SK-N-SH treated with all-trans-retinoic acid at 6 μM for 48 hours (cell line): ENCODE measurements around the gene STIL.

Source experiments
- ATAC-seq: fragments of 200-7000 bp; cut with Tn5 transposase; 3 replicates; pipeline ENCODE4 v1.9.1; 2020; ENCODE audit warnings: mild to moderate bottlenecking, moderate library complexity
- ARNTL ChIP-seq: fragments of 450-650 bp; formaldehyde crosslinking; IDR thresholded peaks from 2 replicates; pipeline ENCODE4 v1.5.0; 2020; ENCODE audit warnings: low read depth, mild to moderate bottlenecking, moderate library complexity, borderline replicate concordance
- BACH2 ChIP-seq: fragments of 250-450 bp; sonication (Bioruptor Pico); IDR thresholded peaks from 2 replicates; pipeline ENCODE4 v1.9.0; 2021; ENCODE audit warnings: mild to moderate bottlenecking, borderline replicate concordance
- CREB5 ChIP-seq: fragments of 250-450 bp; sonication (Bioruptor Pico); IDR thresholded peaks from 2 replicates; pipeline ENCODE4 v1.5.1; 2020; ENCODE audit warnings: low read depth, mild to moderate bottlenecking, moderate library complexity
- CSDC2 ChIP-seq: fragments of 250-450 bp; sonication (Bioruptor Pico); IDR thresholded peaks from 2 replicates; pipeline ENCODE4 v1.5.0; 2020; ENCODE audit warnings: mild to moderate bottlenecking, moderate library complexity
- CSRNP3 ChIP-seq: fragments of 250-450 bp; sonication (Bioruptor Pico); IDR thresholded peaks from 2 replicates; pipeline ENCODE4 v1.5.1; 2021; ENCODE audit warnings: mild to moderate bottlenecking, moderate library complexity
- ESRRG ChIP-seq: fragments of 250-450 bp; sonication (Bioruptor Pico); IDR thresholded peaks from 2 replicates; pipeline ENCODE4 v1.6.1; 2021; ENCODE audit warnings: mild to moderate bottlenecking
- GLIS3 ChIP-seq: fragments of 250-450 bp; sonication (Bioruptor Pico); IDR thresholded peaks from 2 replicates; pipeline ENCODE4 v1.5.0; 2020; ENCODE audit warnings: mild to moderate bottlenecking, moderate library complexity
- OSR1 ChIP-seq: fragments of 250-450 bp; sonication (Bioruptor Pico); IDR thresholded peaks from 2 replicates; pipeline ENCODE4 v1.8.0; 2022; ENCODE audit warnings: moderate library complexity, mild to moderate bottlenecking, inconsistent platforms
- POU6F1 ChIP-seq: fragments of 250-450 bp; sonication (Bioruptor Pico); IDR thresholded peaks from 2 replicates; pipeline ENCODE4 v1.8.0; 2021; ENCODE audit warnings: low read depth, mild to moderate bottlenecking, moderate library complexity, borderline replicate concordance
- PPARA ChIP-seq: fragments of 250-450 bp; sonication (Bioruptor Pico); IDR thresholded peaks from 2 replicates; pipeline ENCODE4 v1.5.0; 2020; ENCODE audit warnings: mild to moderate bottlenecking, borderline replicate concordance
- RARB ChIP-seq: fragments of 250-450 bp; sonication (Bioruptor Pico); IDR thresholded peaks from 2 replicates; pipeline ENCODE4 v1.8.0; 2021; ENCODE audit warnings: mild to moderate bottlenecking, moderate library complexity
- SNAI2 ChIP-seq: fragments of 250-450 bp; sonication (Bioruptor Pico); IDR thresholded peaks from 2 replicates; pipeline ENCODE4 v1.5.0; 2020; ENCODE audit warnings: mild to moderate bottlenecking, moderate library complexity
- TCF4 ChIP-seq: fragments of 250-450 bp; sonication (Bioruptor Pico); IDR thresholded peaks from 2 replicates; pipeline ENCODE4 v1.8.0; 2021; ENCODE audit warnings: mild to moderate bottlenecking, moderate library complexity, borderline replicate concordance
- TOX ChIP-seq: fragments of 250-450 bp; sonication (Bioruptor Pico); IDR thresholded peaks from 2 replicates; pipeline ENCODE4 v1.8.0; 2021; ENCODE audit warnings: mild to moderate bottlenecking, moderate library complexity, borderline replicate concordance
- TSHZ2 ChIP-seq: fragments of 250-450 bp; sonication (Bioruptor Pico); IDR thresholded peaks from 2 replicates; pipeline ENCODE4 v1.5.0; 2020; ENCODE audit warnings: mild to moderate bottlenecking, moderate library complexity
- ZC3H10 ChIP-seq: fragments of 250-450 bp; sonication (Bioruptor Pico); IDR thresholded peaks from 2 replicates; pipeline ENCODE4 v1.5.1; 2021; ENCODE audit warnings: mild to moderate bottlenecking, moderate library complexity
- ZFP3 ChIP-seq: fragments of 250-450 bp; sonication (Bioruptor Pico); IDR thresholded peaks from 2 replicates; pipeline ENCODE4 v1.5.0; 2020; ENCODE audit warnings: mild to moderate bottlenecking, moderate library complexity
- ZFP30 ChIP-seq: fragments of 450-650 bp; formaldehyde crosslinking; IDR thresholded peaks from 2 replicates; pipeline ENCODE4 v1.5.0; 2022; ENCODE audit warnings: mild to moderate bottlenecking, moderate library complexity
- ZNF565 ChIP-seq: fragments of 450-650 bp; formaldehyde crosslinking; conservative IDR thresholded peaks from 2 replicates; pipeline ENCODE4 v1.5.0; 2020; ENCODE audit warnings: low read depth, mild to moderate bottlenecking, moderate library complexity
- ZNF70 ChIP-seq: fragments of 450-650 bp; formaldehyde crosslinking; IDR thresholded peaks from 2 replicates; pipeline ENCODE4 v1.5.0; 2020; ENCODE audit warnings: mild to moderate bottlenecking, moderate library complexity
- ZNF8 ChIP-seq: fragments of 450-650 bp; formaldehyde crosslinking; IDR thresholded peaks from 2 replicates; pipeline ENCODE4 v1.5.0; 2020; ENCODE audit warnings: mild to moderate bottlenecking, moderate library complexity

The STIL gene

GRCh38 chr1:47257224-47257623, 56.7 kb downstream of the STIL start (continued):
- no peak for TF ChIP-seq TSHZ2 (CRISPR knock-in tag)
- no peak for TF ChIP-seq OSR1
- no peak for TF ChIP-seq PPARA (CRISPR knock-in tag)
- TF ChIP-seq, all 23 proteins: peak for 0

- no peak for ATAC-seq
- TF ChIP-seq CREB5 (no peak), GLIS3 (CRISPR knock-in tag) (no peak), ZFP30 (CRISPR knock-in tag) (no peak), ZNF8 (CRISPR knock-in tag) (no peak), OSR1 (no peak), BACH2 (CRISPR knock-in tag) (no peak), CSDC2 (CRISPR knock-in tag) (no peak), ARNTL (CRISPR knock-in tag) (no peak), RARB (CRISPR knock-in tag) (no peak), ZNF70 (CRISPR knock-in tag) (no peak), TOX (CRISPR knock-in tag) (no peak), ESRRG (CRISPR knock-in tag) (no peak), ZFP3 (CRISPR knock-in tag) (no peak), PPARA (CRISPR knock-in tag) (no peak), ZNF565 (CRISPR knock-in tag) (no peak), ZC3H10 (CRISPR knock-in tag) (no peak), TCF4 (CRISPR knock-in tag) (no peak), POU6F1 (no peak), CSRNP3 (CRISPR knock-in tag) (no peak), TSHZ2 (CRISPR knock-in tag) (no peak)
These were observed 61.2 kb downstream of the STIL start for GRCh38 chr1:47252795-47253194.

- ATAC-seq: no peak
- TF ChIP-seq GLIS3 (CRISPR knock-in tag) (no peak), CREB5 (no peak), RARB (CRISPR knock-in tag) (no peak), ZNF8 (CRISPR knock-in tag) (no peak), ZNF70 (CRISPR knock-in tag) (no peak), PPARA (CRISPR knock-in tag) (no peak), ARNTL (CRISPR knock-in tag) (no peak), POU6F1 (no peak), CSRNP3 (CRISPR knock-in tag) (no peak), ZFP30 (CRISPR knock-in tag) (no peak), OSR1 (no peak), TCF4 (CRISPR knock-in tag) (no peak), CSDC2 (CRISPR knock-in tag) (no peak), SNAI2 (CRISPR knock-in tag) (no peak), ESRRG (CRISPR knock-in tag) (no peak), TOX (CRISPR knock-in tag) (no peak)
These were observed 61.6 kb downstream of the STIL start for GRCh38 chr1:47252369-47252768.
